ENCODE results near the gene CAMKK1. TPM values are rescaled to one million over a fixed set of nuclear protein-coding genes. Genes with fewer than 3 reads are reported as not detected.
A peak's percentile ranks its signal among the peaks of the same experiment; 100 is the strongest.

Gene CAMKK1
- polyA plus RNA-seq, 2 of the 4 experiments (the other 2 are of a cell fraction), result 6.9 to 14.8 TPM

GRCh38 chr17:3929764-3930163, 36.9 kb upstream of the CAMKK1 start:
- ATAC-seq (no peak), FAIRE-seq (no peak), DNase-seq (ENCODE audit: low read depth in 1 of 2, low spot score in 1 of 2) (no peak)
- H3K4me1 ChIP-seq, result no peaks in the 10 kb centered on the region
- 77% methylated on average over 1 of the region's 1 CpG for WGBS (ENCODE audit: missing lambda C conversion rate)
- H3K4me2 ChIP-seq, result no peak overlapping the region
- ChIA-PET POLR2A (no interaction called here), CTCF (interaction anchor here (0.8 to 5.8 kb wide), 4 partner anchors 15 to 79 kb away, joined by 3 to 43 read pairs (median 3); partner anchors contain the start of gene P2RX1)
- TF ChIP-seq HMGXB4 (CRISPR knock-in tag; IDR thresholded peaks at IDR 0.05; ENCODE audit: borderline replicate concordance) (no peak), E2F6 (IDR thresholded peaks at IDR 0.05; ENCODE audit: borderline replicate concordance, low read depth) (no peak), MYC (IDR thresholded peaks at IDR 0.05; ENCODE audit: borderline replicate concordance, low read length) (no peak), ZFP36 (IDR thresholded peaks at IDR 0.05; ENCODE audit: borderline replicate concordance, partially characterized antibody) (no peak), ESRRA (IDR thresholded peaks at IDR 0.05; ENCODE audit: borderline replicate concordance, low read length) (no peak), FOSB (CRISPR knock-in tag; IDR thresholded peaks at IDR 0.05) (no peak), CHD4 (IDR thresholded peaks at IDR 0.05; ENCODE audit: borderline replicate concordance) (no peak), CTCF (IDR thresholded peaks at IDR 0.05) (no peak), HEYL (CRISPR knock-in tag; IDR thresholded peaks at IDR 0.05) (no peak)
- no peak overlapping the region for H3K4me3 ChIP-seq
- no peak overlapping the region for H3K27ac ChIP-seq
- no peaks in the 10 kb centered on the region for H3K9me3 ChIP-seq

GRCh38 chr17:3929181-3929580, 36.3 kb upstream of the CAMKK1 start:
- no peak for DNase-seq (ENCODE audit: low read depth in 1 of 2, low spot score in 1 of 2)
- ChIA-PET CTCF (interaction anchor here (1.1 to 8.4 kb wide), 3 partner anchors 12 to 153 kb away, joined by 3 to 86 read pairs (median 6); partner anchors contain the start of gene P2RX1), POLR2A (no interaction called here)
- Histone ChIP-seq H3K4me2 (no peak overlapping the region), H3K4me3 (no peak overlapping the region), H3K4me1 (no peaks in the 10 kb centered on the region), H3K9me3 (no peaks in the 10 kb centered on the region), H3K27ac (no peak overlapping the region)
- 91% methylated on average over 6 of the region's 12 CpGs for WGBS (ENCODE audit: missing lambda C conversion rate)
- peak in 1 of 2 experiments; percentile 12; a peak in 1 of 6 replicates for ATAC-seq
- FAIRE-seq, result no peak
- no peak for TF ChIP-seq ATOH8 (CRISPR knock-in tag; IDR thresholded peaks at IDR 0.05; ENCODE audit: low read depth)
- no peak for TF ChIP-seq POLR2A (IDR thresholded peaks at IDR 0.05; ENCODE audit: low read length)
- no peak for TF ChIP-seq HES2 (IDR thresholded peaks at IDR 0.05)
- TF ChIP-seq FOSL2 (IDR thresholded peaks at IDR 0.05), result no peak
- no peak for TF ChIP-seq FOSL2 (CRISPR knock-in tag; IDR thresholded peaks at IDR 0.05)
- TF ChIP-seq POLR2AphosphoS2 (conservative IDR thresholded peaks at IDR 0.05; ENCODE audit: low read length), result no peak
- no peak for TF ChIP-seq RNF2 (IDR thresholded peaks at IDR 0.05; ENCODE audit: borderline replicate concordance, low read depth)
- TF ChIP-seq ZSCAN20 (CRISPR knock-in tag; IDR thresholded peaks at IDR 0.05), result no peak
- TF ChIP-seq EP300 (IDR thresholded peaks at IDR 0.05), result no peak
- TF ChIP-seq ZFP36 (IDR thresholded peaks at IDR 0.05; ENCODE audit: borderline replicate concordance, partially characterized antibody), result no peak
- TF ChIP-seq RAD21 (conservative IDR thresholded peaks at IDR 0.05 in 1 of 2, IDR thresholded peaks at IDR 0.05 in 1 of 2), result no peak
- no peak for TF ChIP-seq SREBF2 (IDR thresholded peaks at IDR 0.05)
- no peak for TF ChIP-seq BHLHE40 (IDR thresholded peaks at IDR 0.05; ENCODE audit: low read depth, low read length)
- no peak for TF ChIP-seq RCOR1 (IDR thresholded peaks at IDR 0.05; ENCODE audit: low read depth, low read length)
- TF ChIP-seq KDM5A (IDR thresholded peaks at IDR 0.05), result no peak
- TF ChIP-seq JUNB (IDR thresholded peaks at IDR 0.05), result no peak
- no peak for TF ChIP-seq HOXB5 (CRISPR knock-in tag; IDR thresholded peaks at IDR 0.05)
